Esophagus muscularis mucosa (tissue), 4 donors: ENCODE results near the gene GBF1. TPM values are rescaled to one million over a fixed set of nuclear protein-coding genes. Genes with fewer than 3 reads are reported as not detected.

ENCODE experiments used
- DNase-seq: peaks from one replicate; pipeline ENCODE4 v3.0.0-alpha.2; 2017; ENCODE audit errors: extremely low spot score
- H3K27ac ChIP-seq, 4 donors: fragments of 200-600 bp; sonication (generic); replicated peaks in 1 of 4; 1 replicate in 3 of 4; 2 replicates in 1 of 4; pipeline ENCODE4 v1.5.1; 2016 to 2019; ENCODE audit warnings: mild to moderate bottlenecking in 1 of 4
- H3K27me3 ChIP-seq, 4 donors: fragments of 200-600 bp; sonication (generic); one replicate each; pipeline versions ENCODE4 v1.5.1 to v1.6.0; 2016 to 2019
- H3K36me3 ChIP-seq, 4 donors: fragments of 200-600 bp; sonication (generic); one replicate each; pipeline ENCODE4 v1.5.1; 2016 to 2019
- H3K4me1 ChIP-seq, 4 donors: fragments of 200-600 bp; sonication (generic); one replicate each; pipeline ENCODE4 v1.5.1; 2016 to 2019
- H3K4me3 ChIP-seq, 4 donors: fragments of 200-600 bp; sonication (generic); 1 replicate in 2 of 4; 2 replicates in 2 of 4; pipeline ENCODE4 v1.5.1; 2016 to 2019; ENCODE audit warnings: mild to moderate bottlenecking in 4 of 4, moderate library complexity in 1 of 4
- H3K9me3 ChIP-seq, 4 donors: fragments of 200-600 bp; sonication (generic); 1 replicate in 3 of 4; 2 replicates in 1 of 4; pipeline ENCODE4 v1.5.1; 2016 to 2019
- EP300 ChIP-seq: sonication (generic); formaldehyde crosslinking; IDR thresholded peaks from one replicate; pipeline ENCODE4 v1.6.1; 2017; ENCODE audit warnings: antibody characterized with exemption
- POLR2A ChIP-seq: fragments of 450-650 bp; IDR thresholded peaks from one replicate; pipeline ENCODE4 v1.6.1; 2017; ENCODE audit warnings: antibody characterized with exemption, moderate library complexity, mild to moderate bottlenecking, low read depth
- POLR2AphosphoS5 ChIP-seq, 2 donors: sonication (generic); formaldehyde crosslinking; IDR thresholded peaks; one replicate each; pipeline ENCODE4 v1.6.1; 2017; ENCODE audit warnings: antibody characterized with exemption in 2 of 2
- WGBS: methylation state at CpG from one replicate; pipeline ENCODE4 v1.1.5; 2018; 5-methylcytosine and 5-hydroxymethylcytosine counted together
- intact Hi-C: fragments of 100-400 bp; cut with DNase I; formaldehyde crosslinking; loops from one replicate; pipeline ENCODE4 v1.15.1; 2023
- total RNA-seq, 4 donors: library from RNA; depleted of rRNA; stranded (reverse); fragments of >200 nt; gene quantifications; one replicate each; pipeline versions ENCODE4 v1.1.0 to v1.2.1, GENCODE V29; 2016
- TF ChIP-seq, protein P1 (sequence below), 3 experiments: fragments of 200-600 bp in 2 of 3; fragments of 450-650 bp in 1 of 3; sonication (generic) in 2 of 3; IDR thresholded peaks; one replicate each; pipeline ENCODE4 v1.5.1; 2017 to 2019; ENCODE audit warnings: antibody characterized with exemption in 3 of 3, mild to moderate bottlenecking in 2 of 3, moderate library complexity in 1 of 3

Gene GBF1
- total RNA-seq, 4 donors from 2014 or later = 33.1 to 52.4 (median 40.0) TPM

DNA sequence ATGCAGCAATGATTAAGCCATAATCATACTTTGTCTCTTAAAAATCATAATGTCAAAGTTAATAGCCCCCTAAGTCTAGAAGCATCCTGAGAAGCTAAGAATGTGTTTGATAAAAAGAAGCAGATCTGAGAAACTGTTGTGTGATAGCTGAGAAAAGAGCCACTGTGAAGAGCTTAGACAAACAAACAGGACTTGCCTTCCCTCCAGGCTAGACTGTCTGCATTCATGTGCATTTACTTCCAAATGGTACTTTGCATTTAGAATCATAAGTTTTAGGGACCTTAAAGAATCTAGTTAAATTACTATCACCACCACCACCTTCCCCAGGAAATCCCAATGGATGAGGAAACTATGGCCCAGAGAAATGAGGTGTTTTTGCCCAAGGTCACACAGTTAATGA lies 87.4 kb downstream of the GBF1 start:
- no peak overlapping the region for H3K4me3 ChIP-seq
- no peak for TF ChIP-seq POLR2AphosphoS5 (IDR thresholded peaks at IDR 0.05)
- no peak overlapping the region for H3K27ac ChIP-seq
- H3K36me3 ChIP-seq = peaks cover 0 to 18% (median 3%) of the 10 kb centered on the region in 4 donors
- no peaks in the 10 kb centered on the region for H3K9me3 ChIP-seq
- H3K4me1 ChIP-seq = peaks cover 7 to 42% (median 21%) of the 10 kb centered on the region in 4 donors
- no peaks in the 10 kb centered on the region for H3K27me3 ChIP-seq
- intact Hi-C loops = no loop called here
- DNase-seq = no peak

DNA sequence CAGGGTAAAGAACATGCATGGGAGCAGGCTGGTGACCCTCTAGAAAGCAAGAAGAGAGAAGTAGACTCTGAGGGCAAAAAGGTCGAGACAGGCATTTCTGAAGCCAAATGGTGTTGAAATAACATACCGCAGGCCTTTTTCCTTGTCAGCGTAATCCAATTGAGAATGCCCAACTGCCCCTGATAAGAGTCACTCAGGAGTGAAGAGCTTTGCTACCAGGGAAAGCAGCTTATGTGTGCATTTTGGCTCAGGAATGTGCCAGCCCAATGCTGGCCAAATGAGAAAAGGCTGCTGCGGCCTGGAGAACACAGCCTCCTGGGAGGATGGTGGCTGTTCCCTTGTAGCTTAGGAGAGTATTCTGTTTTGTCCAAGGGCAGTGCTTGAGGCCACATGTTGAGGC lies 88.8 kb downstream of the GBF1 start:
- Histone ChIP-seq H3K4me3 (no peak overlapping the region), H3K36me3 (peaks cover 0 to 18% (median 3%) of the 10 kb centered on the region in 4 donors), H3K9me3 (no peaks in the 10 kb centered on the region), H3K4me1 (peaks cover 0 to 31% (median 12%) of the 10 kb centered on the region in 4 donors), H3K27ac (no peak overlapping the region), H3K27me3 (no peaks in the 10 kb centered on the region)
- no peak for DNase-seq
- intact Hi-C loops = no loop called here
- TF ChIP-seq, protein P1, sequence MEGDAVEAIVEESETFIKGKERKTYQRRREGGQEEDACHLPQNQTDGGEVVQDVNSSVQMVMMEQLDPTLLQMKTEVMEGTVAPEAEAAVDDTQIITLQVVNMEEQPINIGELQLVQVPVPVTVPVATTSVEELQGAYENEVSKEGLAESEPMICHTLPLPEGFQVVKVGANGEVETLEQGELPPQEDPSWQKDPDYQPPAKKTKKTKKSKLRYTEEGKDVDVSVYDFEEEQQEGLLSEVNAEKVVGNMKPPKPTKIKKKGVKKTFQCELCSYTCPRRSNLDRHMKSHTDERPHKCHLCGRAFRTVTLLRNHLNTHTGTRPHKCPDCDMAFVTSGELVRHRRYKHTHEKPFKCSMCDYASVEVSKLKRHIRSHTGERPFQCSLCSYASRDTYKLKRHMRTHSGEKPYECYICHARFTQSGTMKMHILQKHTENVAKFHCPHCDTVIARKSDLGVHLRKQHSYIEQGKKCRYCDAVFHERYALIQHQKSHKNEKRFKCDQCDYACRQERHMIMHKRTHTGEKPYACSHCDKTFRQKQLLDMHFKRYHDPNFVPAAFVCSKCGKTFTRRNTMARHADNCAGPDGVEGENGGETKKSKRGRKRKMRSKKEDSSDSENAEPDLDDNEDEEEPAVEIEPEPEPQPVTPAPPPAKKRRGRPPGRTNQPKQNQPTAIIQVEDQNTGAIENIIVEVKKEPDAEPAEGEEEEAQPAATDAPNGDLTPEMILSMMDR (IDR thresholded peaks at IDR 0.05) = no peak
- TF ChIP-seq EP300 (no peak), POLR2A (no peak), POLR2AphosphoS5 (IDR thresholded peaks at IDR 0.05) (no peak)
- 69% methylated on average over 4 of the region's 4 CpGs for WGBS

DNA sequence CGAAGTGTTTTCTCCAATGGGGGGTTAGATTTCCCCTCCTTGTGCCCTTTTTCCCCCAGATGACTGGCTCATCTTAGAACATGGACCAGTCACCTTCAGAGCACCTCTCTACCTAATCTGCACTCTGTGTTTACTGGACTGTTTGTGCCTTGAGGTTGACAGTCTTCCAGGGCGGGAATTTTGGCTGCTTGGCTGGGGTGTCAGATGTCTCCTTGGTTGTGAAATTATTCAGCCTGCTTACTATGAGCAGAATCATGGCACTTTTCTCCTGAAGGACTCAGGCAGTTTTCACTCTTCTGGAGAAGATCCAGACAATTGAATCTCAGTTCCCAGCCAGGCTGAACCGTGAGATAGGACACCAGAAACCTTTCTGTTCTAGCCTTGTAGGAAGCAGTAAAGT lies 89.9 kb downstream of the GBF1 start:
- 73% methylated on average over 3 of the region's 3 CpGs for WGBS
- TF ChIP-seq POLR2AphosphoS5 (IDR thresholded peaks at IDR 0.05) (no peak), EP300 (no peak), POLR2A (no peak)
- TF ChIP-seq, protein P1 (IDR thresholded peaks at IDR 0.05) = no peak
- DNase-seq = peak; percentile 92
- Histone ChIP-seq H3K4me3 (no peak overlapping the region), H3K4me1 (peaks cover 0 to 30% (median 12%) of the 10 kb centered on the region in 4 donors), H3K27ac (no peak overlapping the region), H3K27me3 (no peaks in the 10 kb centered on the region), H3K9me3 (no peaks in the 10 kb centered on the region), H3K36me3 (peaks cover 0 to 18% (median 3%) of the 10 kb centered on the region in 4 donors)
- intact Hi-C loops = no loop called here

DNA sequence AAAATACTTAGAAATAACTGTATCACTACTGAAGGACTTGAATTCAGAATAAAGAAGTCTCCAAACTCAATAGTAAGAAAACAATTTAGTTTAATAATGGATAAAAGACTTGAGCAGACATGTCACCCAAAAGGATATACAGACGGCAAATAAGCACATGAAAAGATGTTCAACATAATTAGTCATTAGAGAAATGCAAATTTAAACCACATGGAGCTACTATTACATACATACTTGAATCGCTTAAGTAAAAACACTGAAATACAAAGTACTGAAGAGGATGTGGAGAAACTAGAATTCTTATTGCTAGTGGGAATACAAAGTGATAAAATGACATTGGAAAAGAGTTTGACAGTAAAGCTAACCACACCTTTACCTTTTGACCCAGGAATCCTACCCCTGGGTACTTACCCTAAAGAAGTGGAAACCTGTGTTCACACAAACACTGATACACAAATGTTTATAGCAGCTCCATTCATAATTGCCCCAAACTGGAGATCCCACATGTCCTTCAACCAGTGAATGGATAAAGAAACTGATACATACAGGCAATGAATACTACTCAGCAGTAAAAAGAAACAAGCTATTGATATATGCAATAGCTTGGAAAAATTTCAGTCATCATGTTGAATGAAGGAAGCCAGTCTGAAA lies 95.8 kb downstream of the GBF1 start:
- no peak for TF ChIP-seq POLR2AphosphoS5 (IDR thresholded peaks at IDR 0.05)
- TF ChIP-seq, protein P1 (IDR thresholded peaks at IDR 0.05) = no peak
- no peak for TF ChIP-seq EP300
- no peak for TF ChIP-seq POLR2A
- Histone ChIP-seq H3K4me1 (peaks cover 0 to 4% (median 0%) of the 10 kb centered on the region in 4 donors), H3K9me3 (no peaks in the 10 kb centered on the region), H3K27ac (no peak overlapping the region), H3K4me3 (no peak overlapping the region), H3K27me3 (no peaks in the 10 kb centered on the region), H3K36me3 (peaks cover 8 to 22% (median 16%) of the 10 kb centered on the region in 4 donors)
- DNase-seq = no peak
- 91% methylated on average over 2 of the region's 2 CpGs for WGBS
- intact Hi-C loops = no loop called here

DNA sequence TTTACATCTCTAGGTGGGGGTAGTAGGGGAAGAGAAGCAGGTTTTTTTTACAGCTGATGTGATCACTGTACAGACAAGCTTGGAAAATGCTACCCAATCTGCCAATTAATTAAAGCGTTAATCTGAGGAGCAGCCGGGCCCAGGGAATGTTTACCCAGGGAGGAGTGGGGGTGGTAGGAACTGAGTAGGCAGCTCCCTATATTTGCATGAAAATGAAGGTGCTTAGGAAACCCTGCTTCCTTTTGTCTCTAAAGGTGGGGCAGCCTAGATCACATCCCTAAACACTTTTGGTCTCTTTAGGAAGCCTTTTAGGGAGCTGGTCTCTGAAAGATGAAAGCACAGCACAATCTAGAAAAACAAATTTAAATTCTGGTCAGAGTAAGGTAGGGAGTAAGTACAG lies 97.1 kb downstream of the GBF1 start:
- intact Hi-C loops = no loop called here
- 76% methylated on average over 2 of the region's 2 CpGs for WGBS
- Histone ChIP-seq H3K36me3 (peaks cover 8 to 29% (median 18%) of the 10 kb centered on the region in 4 donors), H3K27me3 (no peaks in the 10 kb centered on the region), H3K4me1 (peaks cover 0 to 4% (median 2%) of the 10 kb centered on the region in 4 donors), H3K9me3 (no peaks in the 10 kb centered on the region), H3K27ac (no peak overlapping the region), H3K4me3 (no peak overlapping the region)
- TF ChIP-seq, protein P1 (IDR thresholded peaks at IDR 0.05) = no peak
- TF ChIP-seq POLR2A (no peak), POLR2AphosphoS5 (IDR thresholded peaks at IDR 0.05) (no peak), EP300 (no peak)
- no peak for DNase-seq
